GM12874 (cell line): Measurements from ENCODE around the gene HS3ST3B1.

Experiments
- CTCF ChIP-seq: IDR thresholded peaks from 2 replicates; pipeline ENCODE4 v1.5.1; 2011; ENCODE audit warnings: low read depth, mild to moderate bottlenecking, control low read depth, low read length, moderate library complexity; ENCODE audit not compliant: insufficient read depth

Gene HS3ST3B1

GRCh38 chr17:14351493-14351892 is 50.6 kb downstream of the HS3ST3B1 start:
- no peak for TF ChIP-seq CTCF

DNA sequence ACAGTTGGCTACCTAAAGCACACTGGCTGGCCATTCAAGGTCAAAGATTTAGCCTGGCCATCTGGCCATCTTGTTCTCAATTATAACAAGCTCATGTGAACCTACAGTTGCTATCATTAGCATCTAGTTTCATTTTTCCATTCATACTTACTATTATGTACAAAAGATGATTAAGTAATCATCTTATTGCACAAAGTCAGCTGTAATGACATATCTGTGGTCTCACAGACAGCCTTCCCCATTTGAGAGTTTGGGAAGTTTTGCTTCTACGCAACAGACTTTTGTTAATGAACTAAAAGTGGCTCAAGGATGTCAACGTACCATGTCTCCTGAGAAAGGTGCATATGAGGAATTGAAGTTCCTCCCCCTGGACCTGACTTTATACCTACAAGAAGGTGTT is 51.3 kb downstream of the HS3ST3B1 start:
- no peak for TF ChIP-seq CTCF

GRCh38 chr17:14353861-14354474 is 53.1 kb downstream of the HS3ST3B1 start:
- TF ChIP-seq CTCF, result no peak

- TF ChIP-seq CTCF, result no peak
Measured at GRCh38 chr17:14354807-14355206, 53.9 kb downstream of the HS3ST3B1 start.

DNA sequence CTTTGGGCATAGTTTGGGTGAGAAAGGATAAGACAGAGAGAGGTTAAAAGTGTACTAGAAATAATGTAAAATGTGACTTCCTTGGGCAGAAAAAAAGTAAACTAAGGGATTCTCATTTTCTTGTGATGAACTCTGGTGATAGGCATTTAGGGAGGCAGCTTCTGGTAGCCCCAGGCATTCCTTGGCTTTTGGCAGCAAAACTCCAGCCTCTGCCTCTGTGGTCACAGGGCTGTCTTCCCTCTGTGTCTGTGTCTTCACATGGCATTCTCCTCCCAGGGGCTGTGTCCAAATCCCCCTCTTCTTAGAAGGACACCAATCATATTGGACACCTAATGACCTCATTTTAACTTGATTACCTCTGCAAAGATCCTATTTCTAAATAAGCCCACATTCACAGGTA is 54.7 kb downstream of the HS3ST3B1 start:
- TF ChIP-seq CTCF, result no peak

- TF ChIP-seq CTCF, result no peak
Measured at GRCh38 chr17:14359163-14360020, 58.5 kb downstream of the HS3ST3B1 start.

GRCh38 chr17:14360856-14361255 is 60.0 kb downstream of the HS3ST3B1 start:
- TF ChIP-seq CTCF, result no peak
